Transverse colon (tissue), 4 donors: ENCODE results near the gene SF1. TPM values are rescaled to one million over a fixed set of nuclear protein-coding genes. Genes with fewer than 3 reads are reported as not detected.

Experiments used
- DNase-seq: peaks from one replicate; pipeline ENCODE4 v3.0.0-alpha.2; 2019
- H3K27ac ChIP-seq, 4 donors: fragments of 200-600 bp; sonication (generic); 2 replicates each; pipeline ENCODE4 v1.5.1; 2016 to 2018; ENCODE audit warnings: inconsistent platforms in 4 of 4
- H3K27me3 ChIP-seq: fragments of 200-600 bp; sonication (generic); 2 replicates; pipeline ENCODE4 v1.5.1; 2017; ENCODE audit warnings: inconsistent platforms
- H3K36me3 ChIP-seq, 4 donors: fragments of 200-600 bp; sonication (generic); 2 replicates each; pipeline ENCODE4 v1.5.1; 2017 to 2019; ENCODE audit warnings: inconsistent platforms in 4 of 4
- H3K4me1 ChIP-seq, 4 donors: fragments of 200-600 bp; sonication (generic); 2 replicates each; pipeline ENCODE4 v1.5.1; 2017 to 2020; ENCODE audit warnings: inconsistent platforms in 4 of 4
- H3K4me3 ChIP-seq, 4 donors: fragments of 200-600 bp; sonication (generic); 1 replicate in 1 of 4; 2 replicates in 3 of 4; pipeline versions ENCODE4 v1.5.1 to v1.6.1; 2017 to 2019; ENCODE audit warnings: inconsistent platforms in 4 of 4
- H3K9me3 ChIP-seq, 2 donors: fragments of 200-600 bp; sonication (generic); 2 replicates each; pipeline ENCODE4 v1.5.1; 2017 to 2019; ENCODE audit warnings: inconsistent platforms in 2 of 2
- CTCF ChIP-seq, 5 experiments: fragments of 200-600 bp in 3 of 5; fragments of 450-650 bp in 2 of 5; sonication (generic) in 3 of 5; IDR thresholded peaks; 1 replicate in 2 of 5; 2 replicates in 3 of 5; pipeline ENCODE4 v1.5.1; 2016 to 2017; ENCODE audit warnings: antibody characterized with exemption in 5 of 5, inconsistent platforms in 3 of 5, mild to moderate bottlenecking in 2 of 5, moderate library complexity in 1 of 5
- EP300 ChIP-seq: sonication (generic); formaldehyde crosslinking; IDR thresholded peaks from one replicate; pipeline ENCODE4 v1.6.1; 2017; ENCODE audit warnings: antibody characterized with exemption, low read depth
- POLR2A ChIP-seq: fragments of 450-650 bp; IDR thresholded peaks from one replicate; pipeline ENCODE4 v1.6.1; 2016; ENCODE audit warnings: antibody characterized with exemption, mild to moderate bottlenecking, moderate library complexity
- POLR2AphosphoS5 ChIP-seq, 3 donors: sonication (generic); formaldehyde crosslinking; IDR thresholded peaks; one replicate each; pipeline ENCODE4 v1.6.1; 2016; ENCODE audit warnings: antibody characterized with exemption in 3 of 3
- WGBS, 2 donors: methylation state at CpG; one replicate each; pipeline ENCODE4 v1.1.5; 2018; ENCODE audit warnings: low coverage in 1 of 2; 5-methylcytosine and 5-hydroxymethylcytosine counted together
- in situ Hi-C, 4 donors: fragments of 200-750 bp; cut with MboI; loops; one replicate each; pipeline versions ENCODE4 v1.15.0 to v1.15.1; 2017; ENCODE audit warnings: low sequenced_read_pairs in 3 of 4, low pct_ligation_motif_present in 1 of 4, low pct_unique_long_range_greater_than_20kb in 1 of 4
- intact Hi-C: fragments of 100-400 bp; cut with DNase I; formaldehyde crosslinking; loops from one replicate; pipeline ENCODE4 v1.15.1; 2023; ENCODE audit warnings: low total_unique reads
- total RNA-seq, 4 donors: library from RNA; depleted of rRNA; stranded (reverse); fragments of >200 nt; gene quantifications; one replicate each; pipeline ENCODE4 v1.1.0, GENCODE V29; 2016

Gene SF1
- total RNA-seq, 4 donors from 2014 or later, result 196 to 458 (median 377) TPM

GRCh38 chr11:64794526-64794925, 16.2 kb upstream of the SF1 start:
- in situ Hi-C loops (no loop called here), intact Hi-C loops (no loop called here)
- no peaks in the 10 kb centered on the region for H3K9me3 ChIP-seq
- no peak overlapping the region for H3K4me3 ChIP-seq
- H3K27ac ChIP-seq, result no peak overlapping the region
- WGBS, 2 donors, result 92 to 95% methylated on average over 3 to 10 of the region's 10 CpGs
- H3K27me3 ChIP-seq, result no peaks in the 10 kb centered on the region
- no peak for TF ChIP-seq POLR2A
- TF ChIP-seq POLR2AphosphoS5 (IDR thresholded peaks at IDR 0.05), result no peak
- no peak for TF ChIP-seq EP300
- no peak for TF ChIP-seq CTCF (IDR thresholded peaks at IDR 0.05)
- peaks cover 0 to 8% (median 0%) of the 10 kb centered on the region in 4 donors for H3K4me1 ChIP-seq
- DNase-seq, result no peak
- H3K36me3 ChIP-seq, result no peaks in the 10 kb centered on the region

GRCh38 chr11:64793271-64794160, 15.2 kb upstream of the SF1 start:
- peaks cover 0 to 6% (median 0%) of the 10 kb centered on the region in 4 donors for H3K4me1 ChIP-seq
- H3K4me3 ChIP-seq, result no peak overlapping the region
- H3K27ac ChIP-seq, result no peak overlapping the region
- 80% methylated on average over 4 to 11 of the region's 11 CpGs for WGBS, 2 donors
- DNase-seq, result no peak
- TF ChIP-seq CTCF (IDR thresholded peaks at IDR 0.05), result no peak
- no peak for TF ChIP-seq POLR2AphosphoS5 (IDR thresholded peaks at IDR 0.05)
- TF ChIP-seq EP300, result no peak
- TF ChIP-seq POLR2A, result no peak
- H3K36me3 ChIP-seq, result no peaks in the 10 kb centered on the region
- in situ Hi-C loops (no loop called here), intact Hi-C loops (no loop called here)
- no peaks in the 10 kb centered on the region for H3K9me3 ChIP-seq
- H3K27me3 ChIP-seq, result no peaks in the 10 kb centered on the region

- WGBS, 2 donors, result 97% methylated on average over 4 of the region's 4 CpGs; no CpG with 5 or more reads in 1 of the 2 donors
- intact Hi-C loops, result no loop called here
- H3K27ac ChIP-seq, result no peak overlapping the region
- in situ Hi-C loops, result no loop called here
- H3K9me3 ChIP-seq, result no peaks in the 10 kb centered on the region
- peaks cover 0 to 6% (median 0%) of the 10 kb centered on the region in 4 donors for H3K4me1 ChIP-seq
- no peak for DNase-seq
- no peaks in the 10 kb centered on the region for H3K36me3 ChIP-seq
- no peak overlapping the region for H3K4me3 ChIP-seq
- H3K27me3 ChIP-seq, result no peaks in the 10 kb centered on the region
- TF ChIP-seq POLR2AphosphoS5 (IDR thresholded peaks at IDR 0.05) (no peak), EP300 (no peak), CTCF (IDR thresholded peaks at IDR 0.05) (no peak), POLR2A (no peak)
Observed at GRCh38 chr11:64792482-64792881, 14.1 kb upstream of the SF1 start.

- TF ChIP-seq POLR2AphosphoS5 (IDR thresholded peaks at IDR 0.05) (no peak), EP300 (no peak), POLR2A (no peak), CTCF (IDR thresholded peaks at IDR 0.05) (no peak)
- Histone ChIP-seq H3K9me3 (no peaks in the 10 kb centered on the region), H3K4me3 (no peak overlapping the region), H3K27ac (no peak overlapping the region), H3K4me1 (peaks cover 0 to 8% (median 0%) of the 10 kb centered on the region in 4 donors), H3K36me3 (no peaks in the 10 kb centered on the region), H3K27me3 (no peaks in the 10 kb centered on the region)
- in situ Hi-C loops, result no loop called here
- DNase-seq, result no peak
- 94% methylated on average over 13 of the region's 14 CpGs; no CpG with 5 or more reads in 1 of the 2 donors for WGBS, 2 donors
- intact Hi-C loops, result no loop called here
Observed at GRCh38 chr11:64791781-64792291, 13.5 kb upstream of the SF1 start.
